ENCODE results near the gene RPUSD4. TPM values are rescaled to one million over a fixed set of nuclear protein-coding genes. Genes with fewer than 3 reads are reported as not detected.
A peak's percentile ranks its signal among the peaks of the same experiment; 100 is the strongest.

RPUSD4 gene
- total RNA-seq, 1 experiment from 2014 or later = 47.6 TPM

DNA sequence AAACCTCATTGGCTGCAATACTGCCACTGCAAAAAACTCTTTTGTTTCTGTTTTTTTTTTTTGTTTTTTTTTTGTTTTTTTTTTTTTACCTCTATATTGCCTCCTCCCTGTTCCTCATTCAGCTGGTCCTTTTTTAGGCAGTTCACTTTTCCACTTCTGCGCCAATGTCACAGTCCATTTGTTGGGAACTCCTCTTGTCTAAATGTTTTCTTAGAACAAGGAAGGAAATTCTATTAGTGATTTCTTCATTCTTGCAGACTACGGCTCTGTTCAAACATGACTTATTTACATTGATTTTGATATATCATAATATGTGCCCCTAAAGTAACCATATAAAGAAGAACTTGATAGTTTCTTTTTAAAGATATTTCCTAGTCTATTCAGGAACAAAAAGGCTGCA is 3.0 kb upstream of the RPUSD4 start:
- no peak for DNase-seq (ENCODE audit: low spot score)

DNA sequence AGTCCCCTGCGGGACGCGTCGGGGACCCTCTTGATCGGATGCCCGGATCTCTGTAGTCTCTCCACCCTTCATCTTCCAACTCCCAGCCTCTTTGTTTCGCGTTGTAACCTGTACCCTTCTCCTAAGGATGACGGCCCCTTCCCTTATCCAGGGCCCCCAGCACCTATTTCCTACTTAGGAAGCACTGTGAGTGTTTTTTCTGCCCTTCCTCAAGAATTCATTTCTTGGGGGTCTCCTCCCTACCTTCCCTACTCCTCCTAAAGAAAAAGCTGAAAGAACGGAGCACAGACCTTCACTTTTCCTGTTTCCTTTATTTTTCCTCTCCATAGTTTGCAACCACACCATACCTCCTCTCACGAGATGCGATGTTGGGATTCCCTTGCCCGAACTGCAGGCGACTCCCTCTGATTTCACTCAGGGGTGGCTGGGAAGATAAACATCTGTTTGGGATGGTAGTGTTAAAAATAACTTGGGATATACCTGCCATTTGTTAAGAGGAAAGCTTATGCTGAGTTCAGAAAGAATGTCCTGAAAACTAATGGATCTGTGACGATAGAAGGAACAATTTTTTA is 725 bp upstream of the RPUSD4 start:
- no peak for DNase-seq (ENCODE audit: low spot score)

DNA sequence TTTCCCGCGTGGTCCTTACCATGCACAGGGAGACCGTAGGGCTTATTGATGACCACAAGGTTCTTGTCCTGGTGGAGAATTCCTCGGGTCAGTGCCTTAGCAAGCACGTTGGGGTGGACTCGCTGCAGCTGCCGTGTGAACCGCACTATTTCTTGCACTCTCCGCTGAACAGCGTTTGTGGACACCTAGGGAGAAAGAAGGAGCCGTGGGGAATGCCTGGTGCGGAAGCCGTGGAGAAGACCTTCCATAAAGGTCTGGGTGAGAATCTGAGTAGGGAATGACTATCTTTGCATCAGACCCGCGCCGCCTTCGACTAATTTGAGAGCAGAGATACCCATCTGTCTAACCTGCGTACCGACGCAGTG is 597 bp downstream of the RPUSD4 start:
- no peak for DNase-seq (ENCODE audit: low spot score)

GRCh38 chr11:126207896-126208295 is 3.6 kb downstream of the RPUSD4 start:
- no peak for DNase-seq (ENCODE audit: low spot score)

DNA sequence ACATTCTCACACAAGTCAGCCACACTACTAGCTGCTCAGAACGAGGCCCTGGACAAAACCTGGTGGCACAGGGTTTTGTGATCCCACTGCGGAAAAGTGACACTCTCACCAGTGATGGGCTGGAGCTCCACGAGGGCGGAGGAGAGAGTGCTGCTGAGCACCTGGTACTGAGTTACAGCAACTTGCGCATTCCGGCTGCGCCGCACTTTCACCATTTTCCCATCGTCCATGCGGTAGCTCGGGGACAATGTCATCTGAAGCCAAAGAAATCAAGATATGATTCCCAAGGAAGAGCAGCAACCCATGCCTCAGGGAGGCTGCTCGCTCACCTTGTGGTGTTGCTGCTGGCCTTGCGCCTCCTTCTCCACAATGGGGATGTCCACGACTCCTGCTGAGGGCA is 6.1 kb downstream of the RPUSD4 start:
- DNase-seq (ENCODE audit: low spot score) = no peak

- no peak for DNase-seq (ENCODE audit: low spot score)
Measured at GRCh38 chr11:126202646-126203359, 8.6 kb downstream of the RPUSD4 start.

GRCh38 chr11:126198648-126199047 is 12.8 kb downstream of the RPUSD4 start:
- no peak for DNase-seq (ENCODE audit: low spot score)

GRCh38 chr11:126197277-126197939 is 14.0 kb downstream of the RPUSD4 start:
- DNase-seq (ENCODE audit: low spot score) = no peak

DNA sequence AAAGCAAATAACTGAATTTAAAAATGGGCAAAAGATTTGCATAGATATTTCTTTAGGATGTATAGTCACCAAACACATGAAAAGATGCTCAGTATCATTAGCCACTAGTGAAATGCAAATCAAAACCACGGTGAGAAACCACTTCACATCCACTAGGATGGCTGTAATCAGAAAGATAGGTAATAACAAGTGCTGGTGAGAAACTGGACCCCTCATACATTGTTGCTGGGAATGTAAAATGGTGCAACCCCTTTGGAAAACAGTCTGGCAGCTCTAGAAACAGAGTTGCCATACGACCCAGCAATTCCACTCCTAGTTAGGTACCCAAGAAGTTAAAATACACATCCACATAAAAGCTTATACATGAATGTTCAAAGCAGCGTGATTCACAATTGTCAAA is 16.3 kb downstream of the RPUSD4 start:
- DNase-seq (ENCODE audit: low spot score) = no peak

DNA sequence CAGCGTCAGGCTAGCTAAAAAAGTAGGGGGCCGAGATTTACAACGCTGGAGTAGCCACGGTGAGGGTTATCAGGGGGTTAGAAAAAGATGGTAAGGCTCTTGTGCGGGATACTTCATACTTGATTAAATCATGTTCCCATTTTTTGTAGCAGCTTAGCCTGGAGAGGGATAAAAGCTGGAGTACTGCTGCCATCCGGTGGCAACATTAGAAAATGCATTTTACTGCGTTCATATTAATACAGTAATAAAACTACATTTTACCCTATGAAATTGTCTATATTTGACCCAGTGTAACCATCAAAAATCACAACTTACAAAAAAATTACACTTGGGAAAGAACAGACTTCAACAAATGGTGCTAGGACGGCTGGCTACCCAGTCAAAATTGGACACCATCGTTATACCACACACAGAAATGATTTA is 17.3 kb downstream of the RPUSD4 start:
- DNase-seq (ENCODE audit: low spot score) = peak; percentile 78

- no peak for DNase-seq (ENCODE audit: low spot score)
Measured at GRCh38 chr11:126193038-126193478, 18.4 kb downstream of the RPUSD4 start.

- no peak for DNase-seq (ENCODE audit: low spot score)
Measured at GRCh38 chr11:126192361-126192760, 19.1 kb downstream of the RPUSD4 start.

- no peak for DNase-seq (ENCODE audit: low spot score)
Measured at GRCh38 chr11:126191379-126192073, 19.9 kb downstream of the RPUSD4 start.

GRCh38 chr11:126190792-126191191 is 20.7 kb downstream of the RPUSD4 start:
- DNase-seq (ENCODE audit: low spot score) = no peak

DNA sequence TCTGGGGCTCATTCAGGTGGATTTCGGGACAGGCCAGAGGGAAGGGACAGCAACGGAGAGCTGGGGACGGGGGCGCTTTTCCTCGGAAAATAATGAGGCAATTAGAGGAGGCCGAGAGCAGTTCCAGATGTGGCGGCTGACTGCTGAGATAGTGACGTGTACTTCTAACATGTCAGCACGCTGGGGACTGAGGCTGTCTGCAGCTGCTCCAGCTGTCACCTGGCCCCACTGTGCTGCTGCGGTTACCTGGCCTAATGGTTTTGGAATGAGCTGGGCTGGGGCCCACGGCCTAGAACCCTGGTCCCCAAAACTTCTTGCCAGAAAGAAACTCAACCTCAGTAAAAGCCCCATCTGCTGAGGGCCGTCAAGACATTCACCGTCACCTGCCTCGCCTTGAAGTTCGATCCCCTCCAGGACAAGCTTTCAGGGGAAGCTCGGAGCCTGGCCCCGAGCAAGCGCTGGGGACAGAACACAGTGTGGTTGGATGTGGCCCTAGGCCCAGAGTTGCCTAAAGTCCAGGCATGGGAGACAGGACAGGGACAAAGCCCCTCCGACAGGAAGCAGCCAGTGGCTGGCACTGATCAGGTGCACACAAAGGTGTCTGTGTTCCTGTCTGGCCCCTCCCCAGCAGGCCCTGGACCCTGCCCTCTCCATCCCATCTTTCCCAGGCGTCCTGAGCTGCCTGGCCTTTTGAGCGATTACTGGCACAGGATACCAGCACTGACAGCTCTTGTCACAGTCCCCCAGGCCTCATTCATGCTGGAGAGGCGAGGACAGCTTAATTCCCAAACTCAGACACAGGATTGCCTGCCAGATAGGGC is 22.1 kb downstream of the RPUSD4 start:
- DNase-seq (ENCODE audit: low spot score) = no peak

- no peak for DNase-seq (ENCODE audit: low spot score)
Measured at GRCh38 chr11:126188332-126189108, 22.9 kb downstream of the RPUSD4 start.

DNA sequence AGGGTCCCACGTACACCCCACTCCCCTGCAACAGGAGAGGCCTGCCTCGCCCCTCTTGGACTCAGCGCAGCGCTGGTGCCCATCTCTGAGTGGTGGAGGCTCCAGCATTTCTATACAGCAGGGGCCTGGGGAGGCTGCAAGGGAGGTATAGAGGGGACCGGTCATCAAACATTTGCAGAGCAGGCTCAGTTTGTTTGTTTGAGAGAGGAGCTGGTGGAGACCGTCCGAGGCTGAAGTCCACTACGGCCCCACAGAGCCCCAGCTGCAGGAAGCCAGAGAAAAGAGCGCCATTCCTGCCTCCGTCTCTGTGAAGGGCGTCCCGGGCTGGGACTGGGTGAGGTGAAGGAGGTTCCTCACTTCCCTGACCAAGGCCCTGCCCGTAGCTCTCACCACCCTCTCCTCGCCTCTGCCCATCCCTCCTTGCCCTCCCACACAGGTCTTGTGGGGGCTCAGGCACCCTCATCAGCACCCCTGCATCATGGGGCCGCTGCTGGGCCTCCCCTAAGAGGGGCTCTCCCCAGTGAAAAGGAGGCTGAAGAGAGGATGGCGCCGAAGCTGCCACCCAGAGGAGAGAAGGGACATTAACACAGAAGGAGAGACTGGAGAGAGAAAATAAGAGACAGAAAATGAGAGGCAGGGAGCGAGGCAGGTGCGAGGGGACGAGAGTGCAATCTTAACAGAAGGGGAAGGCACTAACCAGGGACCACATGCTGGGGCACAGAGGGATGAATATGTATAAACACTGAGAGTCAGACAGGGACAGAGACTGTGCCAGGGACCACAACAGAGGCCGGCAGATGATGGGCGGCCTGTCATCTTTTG is 24.5 kb downstream of the RPUSD4 start:
- DNase-seq (ENCODE audit: low spot score) = no peak

GRCh38 chr11:126186025-126186698 is 25.3 kb downstream of the RPUSD4 start:
- no peak for DNase-seq (ENCODE audit: low spot score)

Measured in HT-29 (cell line).